ENCODE measurements around the gene CATSPER3. TPM values are rescaled to one million over a fixed set of nuclear protein-coding genes. Genes with fewer than 3 reads are reported as not detected.

Gene CATSPER3
- total RNA-seq, 1 experiment from 2014 or later, result 0.90 TPM

DNA sequence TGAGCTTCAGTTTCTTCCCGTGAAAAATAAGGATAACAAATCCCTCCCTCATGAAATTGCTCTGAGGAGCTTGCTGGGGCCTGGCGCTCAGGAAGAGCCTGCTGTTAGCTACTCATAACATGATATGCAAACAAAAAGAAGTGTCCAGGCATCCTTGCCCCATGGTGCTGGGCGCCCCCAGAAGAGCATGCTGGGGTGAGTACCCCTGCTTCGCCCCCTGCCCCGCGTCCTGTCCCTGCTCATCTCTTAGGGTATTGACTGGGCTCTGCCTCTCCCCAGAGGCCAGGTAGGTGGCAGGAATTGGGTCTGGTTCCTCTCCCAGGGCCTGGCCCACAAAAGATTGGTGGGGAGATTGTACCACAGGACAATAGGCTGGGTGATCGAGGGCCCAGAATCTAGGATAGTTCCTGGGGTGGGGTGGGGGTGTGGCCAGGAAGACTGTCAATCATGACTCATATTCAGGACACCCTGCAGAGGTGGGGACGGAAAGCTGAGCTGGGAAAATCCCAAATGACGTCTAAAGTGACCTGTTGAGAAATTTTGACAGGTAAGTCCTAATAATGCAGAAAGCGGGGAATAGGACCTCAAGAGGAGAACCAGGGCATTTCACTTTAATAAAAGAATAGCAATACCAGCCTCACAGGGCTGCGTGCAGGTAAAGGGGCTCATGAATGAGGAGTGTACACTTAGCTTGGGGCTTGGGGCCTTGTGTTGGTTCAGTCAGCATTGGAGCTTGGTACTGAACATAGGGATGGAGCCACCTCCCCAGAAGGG lies 57.4 kb downstream of the CATSPER3 start:
- intact Hi-C loops (cut with micrococcal nuclease; ENCODE audit: unreplicated experiment), result no loop called here
- POLR2A ChIA-PET (ENCODE audit: low non-redundant PET), result no interaction called here
- H3K27me3 ChIP-seq (replicated peaks; ENCODE audit: insufficient read depth, low read depth, low read length, poor library complexity), result peaks cover 15% of the 10 kb centered on the region

DNA sequence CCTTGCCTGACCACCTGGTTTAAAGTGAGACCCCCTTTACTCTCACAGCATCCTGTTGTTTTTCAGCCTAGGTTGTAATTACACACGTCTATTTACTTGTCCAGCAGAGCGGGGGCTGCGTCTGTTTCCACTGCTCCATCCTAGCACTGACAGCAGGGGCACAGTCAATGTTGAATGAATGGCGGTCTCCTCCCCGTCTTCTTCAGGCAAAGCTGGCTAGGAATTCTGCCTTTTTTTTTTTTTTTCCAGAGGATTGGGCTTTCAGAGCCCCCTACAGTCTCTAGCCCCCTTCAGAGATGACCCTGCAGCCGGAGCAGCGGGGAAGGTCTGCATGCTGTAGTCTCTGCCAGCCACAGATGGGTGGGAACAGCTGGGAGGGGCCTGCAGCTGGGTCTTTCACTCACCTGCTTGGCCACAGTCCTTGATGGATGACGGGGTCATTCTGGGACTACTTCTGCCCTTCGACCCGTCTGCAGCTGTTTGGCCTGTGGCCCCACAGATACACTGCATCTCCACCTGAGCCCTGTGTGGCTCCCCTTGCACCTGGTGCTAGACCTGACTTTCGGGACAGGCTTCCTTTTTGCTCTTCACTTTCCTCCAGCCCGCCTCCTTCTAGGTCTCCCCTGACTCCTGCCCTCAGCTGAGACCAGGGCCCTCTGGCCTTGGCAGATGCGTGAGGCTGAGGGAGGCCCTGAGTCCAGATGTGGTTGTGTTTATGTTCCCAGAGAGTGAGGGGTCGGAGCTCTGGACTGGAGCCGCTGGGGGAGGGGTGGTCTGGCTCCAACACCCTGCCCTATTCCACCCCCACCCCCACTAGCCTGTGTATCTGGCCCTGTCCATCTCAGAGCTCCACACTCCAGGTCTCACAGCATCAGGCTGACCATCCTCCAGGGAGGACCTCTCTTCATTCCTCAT lies 58.3 kb downstream of the CATSPER3 start:
- intact Hi-C loops (cut with micrococcal nuclease; ENCODE audit: unreplicated experiment), result no loop called here
- Histone ChIP-seq H3K27ac (ENCODE audit: low read depth, low read length, poor library complexity, severe bottlenecking) (no peak overlapping the region), H3K4me1 (ENCODE audit: insufficient read depth, low read length, poor library complexity, severe bottlenecking) (no peaks in the 10 kb centered on the region), H3K36me3 (ENCODE audit: insufficient read depth, low read length, poor library complexity, severe bottlenecking) (no peaks in the 10 kb centered on the region), H3K9me3 (ENCODE audit: low read depth, low read length, poor library complexity, severe bottlenecking) (no peaks in the 10 kb centered on the region), H3K4me3 (ENCODE audit: low read depth, low read length, poor library complexity, severe bottlenecking) (no peak overlapping the region), H3K27me3 (replicated peaks; ENCODE audit: insufficient read depth, low read depth, low read length, poor library complexity) (peaks cover 24% of the 10 kb centered on the region)
- BruUV-seq (replicated peaks), result no TSS peak
- ChIA-PET CTCF (no interaction called here), POLR2A (ENCODE audit: low non-redundant PET) (no interaction called here)
- DNase-seq (ENCODE audit: low spot score), result no peak
- TF ChIP-seq, protein P1, sequence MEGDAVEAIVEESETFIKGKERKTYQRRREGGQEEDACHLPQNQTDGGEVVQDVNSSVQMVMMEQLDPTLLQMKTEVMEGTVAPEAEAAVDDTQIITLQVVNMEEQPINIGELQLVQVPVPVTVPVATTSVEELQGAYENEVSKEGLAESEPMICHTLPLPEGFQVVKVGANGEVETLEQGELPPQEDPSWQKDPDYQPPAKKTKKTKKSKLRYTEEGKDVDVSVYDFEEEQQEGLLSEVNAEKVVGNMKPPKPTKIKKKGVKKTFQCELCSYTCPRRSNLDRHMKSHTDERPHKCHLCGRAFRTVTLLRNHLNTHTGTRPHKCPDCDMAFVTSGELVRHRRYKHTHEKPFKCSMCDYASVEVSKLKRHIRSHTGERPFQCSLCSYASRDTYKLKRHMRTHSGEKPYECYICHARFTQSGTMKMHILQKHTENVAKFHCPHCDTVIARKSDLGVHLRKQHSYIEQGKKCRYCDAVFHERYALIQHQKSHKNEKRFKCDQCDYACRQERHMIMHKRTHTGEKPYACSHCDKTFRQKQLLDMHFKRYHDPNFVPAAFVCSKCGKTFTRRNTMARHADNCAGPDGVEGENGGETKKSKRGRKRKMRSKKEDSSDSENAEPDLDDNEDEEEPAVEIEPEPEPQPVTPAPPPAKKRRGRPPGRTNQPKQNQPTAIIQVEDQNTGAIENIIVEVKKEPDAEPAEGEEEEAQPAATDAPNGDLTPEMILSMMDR (conservative IDR thresholded peaks at IDR 0.05; ENCODE audit: low read depth, low read length), result no peak
- TF ChIP-seq EZH2 (IDR thresholded peaks at IDR 0.05; ENCODE audit: borderline replicate concordance, low read depth, low read length, poor library complexity, severe bottlenecking), result no peak

More for the DNA sequence above, 57.4 kb downstream of the CATSPER3 start:
- H3K27ac ChIP-seq (ENCODE audit: low read depth, low read length, poor library complexity, severe bottlenecking), result no peak overlapping the region
- no peaks in the 10 kb centered on the region for H3K36me3 ChIP-seq (ENCODE audit: insufficient read depth, low read length, poor library complexity, severe bottlenecking)
- BruUV-seq (replicated peaks), result no TSS peak
- TF ChIP-seq, protein P1 (conservative IDR thresholded peaks at IDR 0.05; ENCODE audit: low read depth, low read length), result no peak
- TF ChIP-seq EZH2 (IDR thresholded peaks at IDR 0.05; ENCODE audit: borderline replicate concordance, low read depth, low read length, poor library complexity, severe bottlenecking), result no peak
- DNase-seq (ENCODE audit: low spot score), result no peak
- H3K4me1 ChIP-seq (ENCODE audit: insufficient read depth, low read length, poor library complexity, severe bottlenecking), result no peaks in the 10 kb centered on the region
- no peaks in the 10 kb centered on the region for H3K9me3 ChIP-seq (ENCODE audit: low read depth, low read length, poor library complexity, severe bottlenecking)
- no peak overlapping the region for H3K4me3 ChIP-seq (ENCODE audit: low read depth, low read length, poor library complexity, severe bottlenecking)
- CTCF ChIA-PET, result no interaction called here

DNA sequence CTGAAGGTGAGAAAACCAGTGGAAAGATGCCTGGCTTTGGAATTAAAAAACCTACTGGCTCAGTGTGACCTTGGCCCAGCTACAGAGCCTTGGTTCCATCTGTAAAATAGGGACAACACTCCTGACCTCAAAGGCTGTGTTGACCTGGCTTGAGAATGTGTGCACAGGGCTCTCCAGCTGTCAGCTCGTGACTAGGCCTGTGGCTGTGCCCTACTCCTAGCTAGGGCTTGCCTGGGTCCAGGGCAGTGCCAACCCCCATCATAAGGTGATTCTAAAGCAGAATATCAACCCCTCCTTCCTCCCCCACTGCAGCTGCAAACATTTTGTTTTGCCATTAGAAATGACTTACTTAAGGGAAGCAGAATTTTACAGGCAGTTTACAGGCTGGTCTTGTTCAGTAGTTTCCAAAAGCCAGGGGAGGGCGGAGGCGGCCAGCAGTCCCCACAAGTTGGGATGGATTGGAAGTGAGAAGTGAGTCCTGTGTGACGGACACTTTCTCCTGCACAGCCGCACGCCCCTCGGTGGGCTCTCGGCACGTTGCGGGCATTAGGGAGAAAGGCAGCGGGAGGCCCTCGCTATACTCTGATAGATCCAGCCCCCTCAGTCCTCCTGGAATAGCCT lies 59.0 kb downstream of the CATSPER3 start:
- TF ChIP-seq, protein P1 (conservative IDR thresholded peaks at IDR 0.05; ENCODE audit: low read depth, low read length), result no peak
- no peak for TF ChIP-seq EZH2 (IDR thresholded peaks at IDR 0.05; ENCODE audit: borderline replicate concordance, low read depth, low read length, poor library complexity, severe bottlenecking)
- H3K36me3 ChIP-seq (ENCODE audit: insufficient read depth, low read length, poor library complexity, severe bottlenecking), result no peaks in the 10 kb centered on the region
- DNase-seq (ENCODE audit: low spot score), result no peak
- peaks cover 30% of the 10 kb centered on the region for H3K27me3 ChIP-seq (replicated peaks; ENCODE audit: insufficient read depth, low read depth, low read length, poor library complexity)
- H3K4me3 ChIP-seq (ENCODE audit: low read depth, low read length, poor library complexity, severe bottlenecking), result no peak overlapping the region
- CTCF ChIA-PET, result no interaction called here
- H3K27ac ChIP-seq (ENCODE audit: low read depth, low read length, poor library complexity, severe bottlenecking), result no peak overlapping the region
- intact Hi-C loops (cut with micrococcal nuclease; ENCODE audit: unreplicated experiment), result no loop called here
- H3K9me3 ChIP-seq (ENCODE audit: low read depth, low read length, poor library complexity, severe bottlenecking), result no peaks in the 10 kb centered on the region
- no TSS peak for BruUV-seq (replicated peaks)
- POLR2A ChIA-PET (ENCODE audit: low non-redundant PET), result no interaction called here
- no peaks in the 10 kb centered on the region for H3K4me1 ChIP-seq (ENCODE audit: insufficient read depth, low read length, poor library complexity, severe bottlenecking)

Data from A673 (cell line).